ENCODE measurements around the gene PCDH9. TPM values are rescaled to one million over a fixed set of nuclear protein-coding genes. Genes with fewer than 3 reads are reported as not detected.

PCDH9 gene
- total and polyA plus RNA-seq, 10 of the 15 experiments (the other 5 are each of a cell fraction or from before 2014, with no cell fraction given): 0.02 to 2.3 (median 0.05) TPM; not detected in 1

- no peak for TF ChIP-seq PBX3 (IDR thresholded peaks at IDR 0.05; ENCODE audit: insufficient replicate concordance, low read depth, low read length)
- no peak for TF ChIP-seq SREBF1 (IDR thresholded peaks at IDR 0.05; ENCODE audit: low read length)
- no peak for TF ChIP-seq NFYA (IDR thresholded peaks at IDR 0.05; ENCODE audit: borderline replicate concordance, low read depth, low read length)
- no peak for TF ChIP-seq NR2C2 (IDR thresholded peaks at IDR 0.05; ENCODE audit: borderline replicate concordance, control insufficient read depth, insufficient read length, low read depth)
- no peak for TF ChIP-seq ZBTB4 (CRISPR knock-in tag; IDR thresholded peaks at IDR 0.05)
- TF ChIP-seq PRDM15 (CRISPR knock-in tag; IDR thresholded peaks at IDR 0.05): no peak
- TF ChIP-seq ZBTB33 (IDR thresholded peaks at IDR 0.05): no peak
- no peak for TF ChIP-seq CHD2 (IDR thresholded peaks at IDR 0.05; ENCODE audit: borderline replicate concordance, low read depth, low read length)
- no peak for TF ChIP-seq POLR2AphosphoS5 (IDR thresholded peaks at IDR 0.05; ENCODE audit: low read length)
- TF ChIP-seq SMARCA5 (IDR thresholded peaks at IDR 0.05): no peak
- TF ChIP-seq CEBPZ (IDR thresholded peaks at IDR 0.05; ENCODE audit: low read depth, low read length): no peak
- no peak for TF ChIP-seq PAX5 (IDR thresholded peaks at IDR 0.05; ENCODE audit: borderline replicate concordance, low read depth, low read length)
Measured at GRCh38 chr13:67097892-67098452, 132.2 kb downstream of the PCDH9 start (continued).
